A549 treated with ZK216348 at 1 μM for 4 hours (cell line): ENCODE results near the gene RNF11. TPM values are rescaled to one million over a fixed set of nuclear protein-coding genes. Genes with fewer than 3 reads are reported as not detected.

Experiments
- total RNA-seq: library from RNA; stranded (reverse); fragments of 200-300 nt; extraction: Qiagen RNA extraction; gene quantifications from 5 replicates; pipeline ENCODE4 v1.2.3, GENCODE V29; 2022; ENCODE audit warnings: low read depth

The RNF11 gene, protein sequence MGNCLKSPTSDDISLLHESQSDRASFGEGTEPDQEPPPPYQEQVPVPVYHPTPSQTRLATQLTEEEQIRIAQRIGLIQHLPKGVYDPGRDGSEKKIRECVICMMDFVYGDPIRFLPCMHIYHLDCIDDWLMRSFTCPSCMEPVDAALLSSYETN
- 24.6 to 38.4 TPM (median 29.4 TPM) in 5 replicates for total RNA-seq

DNA sequence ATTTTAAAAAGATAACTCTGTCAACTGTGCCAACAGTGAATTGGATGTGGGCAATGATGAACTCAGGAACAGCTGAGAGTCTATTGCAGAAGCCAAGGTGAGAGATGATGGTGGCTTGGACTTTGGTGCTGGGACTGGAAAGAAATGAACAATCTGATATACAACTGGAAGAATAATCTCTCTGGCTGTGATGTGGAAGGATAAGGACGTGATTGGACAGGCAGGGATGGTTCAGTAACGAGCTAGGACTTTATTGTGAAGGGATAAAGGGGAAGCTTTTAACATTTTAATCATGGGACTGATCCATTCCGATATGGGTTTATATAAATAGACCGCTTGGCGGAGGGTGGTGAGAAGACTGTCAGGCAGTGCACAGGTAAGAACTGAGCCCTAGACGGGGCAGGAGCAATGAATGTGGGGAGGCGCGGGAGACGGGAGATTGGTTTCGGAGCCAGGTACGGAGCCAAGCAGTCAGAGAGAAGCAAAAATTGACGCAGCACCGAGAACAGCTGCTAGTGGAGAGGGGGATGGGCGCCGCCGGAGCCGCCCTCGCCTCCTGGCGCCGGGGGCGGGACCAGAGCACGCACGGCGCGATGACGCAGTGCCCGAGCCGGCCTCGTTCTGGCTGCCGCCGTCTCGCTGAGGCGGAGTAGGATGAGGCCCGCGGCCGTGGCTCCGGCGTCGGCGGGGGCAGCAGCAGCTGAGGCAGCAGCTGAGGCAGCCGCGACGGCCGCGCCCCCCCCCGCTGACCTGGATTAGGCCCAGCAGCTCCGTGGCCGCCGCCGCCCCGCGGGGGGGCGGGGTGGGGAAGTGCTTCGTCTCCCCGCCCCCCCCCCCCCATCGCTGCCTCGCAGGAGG is at the start of gene RNF11:
Gene RNF11 (plus strand): TSS at position 601 of the 858 bp plus-strand sequence. CDS start 484 bp downstream, outside the sequence.

Other genes starting within 250 kb of the RNF11 start
- not detected in 5 replicates for gene C1orf185, start 134.0 kb upstream of the RNF11 start, total RNA-seq
- gene TTC39A, start 94.3 kb downstream of the RNF11 start, total RNA-seq, result 1.2 to 1.8 TPM (median 1.3 TPM) in 5 replicates